Transverse colon (tissue), 4 donors: Measurements from ENCODE around the gene EXTL2.

ENCODE experiments used
- EP300 ChIP-seq: sonication (generic); formaldehyde crosslinking; IDR thresholded peaks from one replicate; pipeline ENCODE4 v1.6.1; 2017; ENCODE audit warnings: antibody characterized with exemption, low read depth
- POLR2AphosphoS5 ChIP-seq, 3 donors: sonication (generic); formaldehyde crosslinking; IDR thresholded peaks; one replicate each; pipeline ENCODE4 v1.6.1; 2016; ENCODE audit warnings: antibody characterized with exemption in 3 of 3
- TF ChIP-seq, protein P1 (sequence below), 5 experiments: fragments of 200-600 bp in 3 of 5; fragments of 450-650 bp in 2 of 5; sonication (generic) in 3 of 5; IDR thresholded peaks; 1 replicate in 2 of 5; 2 replicates in 3 of 5; pipeline ENCODE4 v1.5.1; 2016 to 2017; ENCODE audit warnings: antibody characterized with exemption in 5 of 5, inconsistent platforms in 3 of 5, mild to moderate bottlenecking in 2 of 5, moderate library complexity in 1 of 5

DNA sequence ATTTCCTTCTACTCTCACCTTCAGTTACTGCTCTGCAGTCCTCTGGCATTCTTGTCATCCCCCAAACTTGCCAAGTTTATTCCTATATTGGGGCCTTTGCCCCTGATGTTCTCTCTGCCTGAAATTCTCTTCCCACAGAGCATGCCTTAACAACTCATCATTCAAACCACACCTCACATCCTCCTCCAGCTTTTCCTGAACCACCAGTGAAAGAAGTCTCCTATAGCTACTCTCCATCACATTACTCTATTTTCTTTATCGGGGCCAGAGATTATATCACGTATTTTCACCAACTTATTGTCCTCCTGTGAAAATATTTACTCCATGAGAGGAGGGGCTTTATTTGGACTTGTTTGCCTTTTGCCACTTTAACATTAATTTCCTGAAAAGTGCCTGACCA lies 32.1 kb downstream of the EXTL2 start:
- TF ChIP-seq POLR2AphosphoS5 (IDR thresholded peaks at IDR 0.05), result no peak
- TF ChIP-seq, protein P1, sequence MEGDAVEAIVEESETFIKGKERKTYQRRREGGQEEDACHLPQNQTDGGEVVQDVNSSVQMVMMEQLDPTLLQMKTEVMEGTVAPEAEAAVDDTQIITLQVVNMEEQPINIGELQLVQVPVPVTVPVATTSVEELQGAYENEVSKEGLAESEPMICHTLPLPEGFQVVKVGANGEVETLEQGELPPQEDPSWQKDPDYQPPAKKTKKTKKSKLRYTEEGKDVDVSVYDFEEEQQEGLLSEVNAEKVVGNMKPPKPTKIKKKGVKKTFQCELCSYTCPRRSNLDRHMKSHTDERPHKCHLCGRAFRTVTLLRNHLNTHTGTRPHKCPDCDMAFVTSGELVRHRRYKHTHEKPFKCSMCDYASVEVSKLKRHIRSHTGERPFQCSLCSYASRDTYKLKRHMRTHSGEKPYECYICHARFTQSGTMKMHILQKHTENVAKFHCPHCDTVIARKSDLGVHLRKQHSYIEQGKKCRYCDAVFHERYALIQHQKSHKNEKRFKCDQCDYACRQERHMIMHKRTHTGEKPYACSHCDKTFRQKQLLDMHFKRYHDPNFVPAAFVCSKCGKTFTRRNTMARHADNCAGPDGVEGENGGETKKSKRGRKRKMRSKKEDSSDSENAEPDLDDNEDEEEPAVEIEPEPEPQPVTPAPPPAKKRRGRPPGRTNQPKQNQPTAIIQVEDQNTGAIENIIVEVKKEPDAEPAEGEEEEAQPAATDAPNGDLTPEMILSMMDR (IDR thresholded peaks at IDR 0.05), result no peak
- no peak for TF ChIP-seq EP300
